GM12892 (cell line): ENCODE measurements around the gene SIT1.

ENCODE experiments used
- POLR2A ChIP-seq: IDR thresholded peaks from 2 replicates; pipeline ENCODE4 v1.6.1; 2011; ENCODE audit warnings: low read depth, low read length, control low read depth
- TAF1 ChIP-seq: IDR thresholded peaks from 2 replicates; pipeline ENCODE4 v1.6.1; 2011; ENCODE audit warnings: low read depth, mild to moderate bottlenecking, control low read depth, low read length, borderline replicate concordance

DNA sequence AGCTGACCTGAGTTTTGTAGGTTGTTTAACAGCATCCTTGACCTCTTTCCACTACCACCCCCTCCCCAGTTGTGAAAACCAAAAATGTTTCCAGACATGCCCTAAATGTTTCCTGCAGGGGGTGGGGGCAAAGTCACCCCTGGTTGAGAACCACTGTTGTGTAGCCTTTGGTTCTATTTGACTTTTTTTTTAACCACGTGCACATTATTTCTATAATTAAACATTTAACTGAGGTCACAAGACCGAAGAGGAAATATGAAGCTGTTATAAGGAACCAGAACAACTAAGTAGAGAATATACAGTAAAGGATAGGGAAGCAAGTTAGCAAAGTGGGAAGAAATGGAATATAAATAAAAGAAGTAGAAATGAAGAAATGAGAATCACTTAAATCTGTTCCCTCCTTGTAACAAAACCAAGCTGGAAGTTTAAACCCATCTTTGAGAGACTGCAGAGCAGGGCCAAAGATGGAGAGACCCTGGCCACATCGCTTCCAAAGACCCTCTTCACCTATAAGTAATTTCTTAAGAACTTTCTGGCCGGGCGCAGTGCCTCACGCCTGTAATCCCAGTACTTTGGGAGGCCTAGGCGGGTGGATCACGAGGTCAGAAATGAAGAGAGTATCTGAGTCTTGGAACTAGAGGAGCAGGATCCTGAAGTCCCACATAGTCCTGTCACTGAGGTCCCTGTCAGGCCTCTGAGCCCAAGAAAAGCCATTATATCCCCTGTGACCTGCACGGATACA is 14.4 kb downstream of the SIT1 start:
- no peak for TF ChIP-seq TAF1
- no peak for TF ChIP-seq POLR2A
